ENCODE results near the gene INTS12.
"Not testable (repeated sequence)": the region's sequence is repeated elsewhere in the genome, so short reads cannot be mapped to it uniquely, and the experiment has no call there.

INTS12 gene

GRCh38 chr4:105708181-105709080 lies at the start of gene INTS12, which contains the start of gene GSTCD:
Gene INTS12, minus strand, starts transcription at chr4:105708689. Its CDS starts 8,684 bp downstream, at chr4:105700005.
Gene GSTCD, plus strand, starts transcription at chr4:105708784. Its CDS starts 8,830 bp downstream, at chr4:105717614.
- peak; percentile 63 for FAIRE-seq

- FAIRE-seq: peak; percentile 6
Observed at GRCh38 chr4:105755375-105755774, 46.9 kb upstream of the INTS12 start.

DNA sequence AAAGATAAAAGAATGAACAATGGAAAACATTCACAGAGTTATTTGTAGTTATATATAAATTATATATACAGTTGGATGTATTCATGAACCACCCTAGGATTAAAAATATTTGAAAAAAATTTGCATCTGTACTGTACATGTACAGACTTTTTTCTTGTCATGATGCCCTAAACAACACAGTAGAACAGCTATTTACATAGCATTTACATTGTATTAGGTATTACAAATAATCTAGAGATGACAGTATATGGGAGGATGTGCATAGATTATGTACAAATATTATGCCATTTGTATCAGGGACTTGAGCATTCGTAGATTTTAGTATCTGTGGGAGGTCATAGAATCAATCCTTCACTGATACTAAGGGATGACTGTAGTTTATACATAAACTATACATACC lies 44.9 kb upstream of the INTS12 start:
- FAIRE-seq: peak; percentile 13

DNA sequence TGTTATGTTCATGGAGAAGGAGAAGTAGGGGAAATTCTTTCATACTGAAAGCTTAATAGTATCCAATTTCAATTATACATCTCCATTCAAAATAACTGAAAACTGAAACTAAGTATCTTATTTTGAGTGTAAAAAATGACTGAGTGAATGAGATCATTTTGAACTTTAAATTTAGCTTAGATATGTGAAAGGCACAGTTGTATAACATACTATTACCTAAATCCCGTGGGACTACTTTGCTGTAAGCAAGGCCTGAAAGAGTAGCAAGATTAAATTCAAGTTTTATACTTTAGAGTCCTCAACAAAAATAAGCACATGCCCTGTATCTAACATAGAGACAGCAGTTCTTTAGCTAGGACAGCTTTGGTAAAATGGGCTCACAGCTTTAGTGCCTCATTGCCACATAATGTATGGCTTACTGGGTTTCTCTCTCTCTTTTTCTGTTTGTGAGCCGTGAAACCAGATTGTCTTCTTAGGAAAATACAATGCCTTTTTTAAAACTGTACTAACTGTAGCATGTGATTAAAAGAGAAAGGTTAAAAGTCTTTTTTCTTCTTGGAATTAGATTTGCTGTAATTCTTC lies 43.3 kb upstream of the INTS12 start:
- no peak for FAIRE-seq

GRCh38 chr4:105748222-105748621 lies 39.7 kb upstream of the INTS12 start:
- peak; percentile 87 for FAIRE-seq

DNA sequence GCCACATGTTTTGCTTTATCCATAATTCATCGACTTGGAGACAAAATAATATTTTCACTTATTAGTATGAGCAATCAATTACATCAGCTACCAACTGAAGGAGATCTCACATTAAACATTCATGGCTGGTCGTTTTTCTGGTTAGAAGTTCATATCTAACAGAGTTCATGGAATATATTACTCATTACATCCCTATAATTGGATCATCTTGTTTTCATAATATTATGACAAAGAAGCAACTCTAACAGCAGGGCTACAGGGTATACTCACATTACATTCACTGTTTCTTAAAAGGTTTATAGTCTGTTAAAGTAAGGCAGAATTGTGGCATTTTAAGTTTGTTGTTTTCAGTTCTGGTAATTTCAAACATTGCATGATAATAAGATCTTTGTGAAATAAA lies 33.1 kb upstream of the INTS12 start:
- FAIRE-seq: no peak

- not testable (repeated sequence) for FAIRE-seq
Observed at GRCh38 chr4:105735217-105735616, 26.7 kb upstream of the INTS12 start.

DNA sequence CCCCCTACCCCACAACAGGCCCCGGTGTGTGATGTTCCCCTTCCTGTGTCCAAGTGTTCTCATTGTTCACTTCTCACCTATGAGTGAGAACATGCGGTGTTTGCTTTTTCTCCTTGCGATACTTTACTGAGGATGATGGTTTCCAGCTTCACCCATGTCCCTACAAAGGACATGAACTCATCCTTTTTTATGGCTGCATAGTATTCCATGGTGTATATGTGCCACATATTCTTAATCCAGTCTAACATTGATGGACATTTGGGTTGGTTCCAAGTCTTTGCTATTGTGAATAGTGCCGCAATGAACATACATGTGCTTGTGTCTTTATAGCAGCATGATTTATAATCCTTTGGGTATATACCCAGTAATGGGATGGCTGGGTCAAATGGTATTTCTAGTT lies 21.4 kb upstream of the INTS12 start:
- FAIRE-seq: not testable (repeated sequence)

DNA sequence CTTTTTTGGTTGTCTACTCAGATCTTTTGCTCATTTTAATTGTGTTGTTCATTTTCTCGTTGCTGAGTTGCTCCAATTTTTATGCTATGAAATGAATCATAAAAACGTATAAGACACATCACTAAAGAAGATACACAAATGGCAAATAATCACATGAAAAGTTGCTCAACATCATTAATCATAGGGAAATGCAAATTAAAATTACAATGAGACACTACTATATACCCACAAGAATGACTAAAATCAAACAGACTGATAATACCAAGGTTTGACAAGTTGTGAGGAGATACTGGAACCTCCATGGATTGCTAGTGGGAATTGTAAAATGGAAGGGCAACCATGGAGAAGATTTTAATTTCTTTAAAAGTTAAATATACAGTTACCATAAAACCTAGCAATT lies 17.1 kb upstream of the INTS12 start:
- no peak for FAIRE-seq

DNA sequence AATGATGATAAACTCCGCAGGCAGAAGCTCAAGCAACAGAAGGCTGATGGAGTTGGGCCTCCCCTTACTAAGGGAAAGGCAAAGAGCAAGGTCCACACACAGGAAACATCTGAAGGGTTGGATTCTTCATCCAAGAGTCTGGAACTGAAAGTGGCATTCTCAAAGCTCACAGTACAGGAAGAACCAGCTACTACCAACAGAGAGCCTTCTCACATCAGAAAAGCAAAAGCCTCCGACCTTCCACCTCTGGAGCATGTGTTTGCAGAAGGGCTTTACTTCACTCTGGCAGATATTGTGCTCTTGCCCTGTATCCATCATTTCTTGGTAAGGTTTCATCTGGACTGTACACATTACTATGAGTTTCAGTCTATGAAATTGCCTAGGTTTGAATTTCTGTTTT lies 10.7 kb upstream of the INTS12 start:
- FAIRE-seq: no peak

- FAIRE-seq: peak; percentile 95
Observed at GRCh38 chr4:105715692-105716278, 7.3 kb upstream of the INTS12 start.

DNA sequence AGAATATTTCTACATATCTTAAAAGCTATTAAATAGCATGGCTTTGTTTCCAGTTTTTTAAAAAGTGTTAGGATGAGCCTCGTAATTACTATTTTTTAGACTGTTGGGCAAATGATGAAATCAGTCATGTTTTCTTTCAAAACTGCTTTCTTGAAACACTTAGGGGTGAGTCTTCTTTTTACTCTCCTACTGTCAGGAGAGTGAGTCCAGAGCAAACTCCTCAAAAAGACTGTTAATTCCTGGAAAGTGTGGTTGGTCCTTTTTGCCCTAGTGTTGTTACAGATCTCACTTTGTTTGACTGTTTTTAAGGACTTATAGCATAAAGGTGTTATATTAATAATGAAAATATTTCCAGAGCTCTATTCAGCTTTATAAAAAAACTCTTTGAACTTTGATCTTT lies 6.4 kb upstream of the INTS12 start:
- FAIRE-seq: no peak

GRCh38 chr4:105714071-105714521 lies 5.6 kb upstream of the INTS12 start:
- no peak for FAIRE-seq

GRCh38 chr4:105712766-105713165 lies 4.3 kb upstream of the INTS12 start:
- no peak for FAIRE-seq

DNA sequence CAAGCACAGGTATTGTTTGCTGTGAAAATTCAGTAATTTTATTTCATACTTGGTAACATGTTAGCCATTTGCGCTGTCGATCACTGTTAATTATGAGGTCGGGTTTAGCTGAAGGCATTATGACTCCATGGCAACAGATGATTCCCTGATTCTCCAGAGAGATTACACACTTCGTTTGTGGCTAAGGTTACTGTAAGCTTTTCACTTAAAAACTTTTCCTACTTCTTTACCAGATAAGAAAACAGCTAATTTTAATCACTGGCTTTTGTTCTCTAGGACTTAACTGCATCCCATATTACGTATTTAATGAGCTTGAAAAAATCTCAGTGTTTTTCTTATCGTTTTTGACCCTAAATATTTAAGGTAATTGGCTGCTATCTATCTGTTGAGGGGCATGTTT lies 2.2 kb upstream of the INTS12 start:
- no peak for FAIRE-seq

DNA sequence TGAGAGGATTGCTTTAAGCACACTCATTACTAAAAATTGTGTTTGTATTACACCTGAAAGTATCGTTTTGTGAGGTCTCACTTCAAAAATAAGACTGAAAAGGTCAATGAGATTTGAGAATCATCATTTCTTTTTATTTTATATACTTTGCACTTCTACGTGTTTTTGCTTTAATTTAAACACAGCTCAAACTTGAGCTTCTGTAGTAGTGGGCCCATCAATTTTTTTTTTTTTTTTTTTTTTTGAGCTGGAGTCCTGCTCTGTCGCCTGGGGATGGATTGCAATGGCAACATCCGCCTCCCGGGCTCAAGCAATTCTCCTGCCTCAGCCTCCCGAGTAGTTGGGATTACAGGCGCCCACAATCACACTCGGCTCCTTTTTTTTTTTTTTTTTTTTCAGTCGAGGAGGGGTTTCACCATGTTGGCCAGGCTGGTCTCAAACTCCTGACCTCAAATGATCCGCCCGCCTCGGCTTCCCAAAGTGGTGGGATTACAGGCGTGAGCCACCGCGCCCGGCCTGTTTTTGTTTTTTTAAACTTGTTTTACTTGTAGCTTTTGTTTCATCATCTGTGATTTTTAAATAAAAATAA lies 1.6 kb upstream of the INTS12 start:
- no peak for FAIRE-seq

GRCh38 chr4:105709081-105709450 lies 577 bp upstream of the INTS12 start:
- FAIRE-seq: no peak

GRCh38 chr4:105707782-105708180 lies 708 bp downstream of the INTS12 start:
- FAIRE-seq: no peak

DNA sequence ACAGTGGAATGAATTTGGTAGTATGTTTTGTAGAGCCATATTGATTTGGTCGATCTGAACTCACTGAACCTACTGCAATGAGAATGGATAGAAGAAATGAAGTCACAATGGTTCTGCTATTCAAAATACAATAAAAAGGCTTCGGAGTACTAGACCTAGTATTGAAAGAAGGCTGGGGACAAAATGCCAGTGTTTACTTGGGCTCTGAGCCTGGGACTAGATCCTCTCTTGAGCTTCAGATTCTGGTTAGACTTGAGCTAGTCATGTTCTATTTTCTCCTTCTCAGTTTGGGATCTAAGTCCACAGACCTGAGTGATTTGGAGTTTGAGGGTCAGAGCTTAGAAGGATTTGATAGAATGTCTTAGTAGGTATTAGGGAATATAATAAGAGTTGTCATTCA lies 9.9 kb downstream of the INTS12 start:
- FAIRE-seq: no peak

DNA sequence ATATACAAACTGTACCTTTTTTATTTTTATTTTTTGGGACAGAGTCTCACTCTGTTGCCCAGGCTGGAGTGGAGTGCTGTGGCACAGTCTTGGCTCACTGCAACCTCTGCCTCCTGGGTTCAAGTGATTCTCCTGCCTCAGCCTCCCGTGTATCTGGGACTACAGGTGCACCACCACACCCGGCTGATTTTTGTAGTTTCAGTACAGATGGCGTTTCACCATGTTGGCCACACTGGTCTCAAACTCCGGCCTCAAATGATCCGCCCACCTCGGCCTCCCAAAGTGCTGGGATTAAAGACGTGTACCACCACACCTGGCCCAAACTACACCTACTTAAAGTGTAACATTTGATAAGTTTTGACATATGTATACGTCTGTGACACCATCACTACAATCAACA lies 12.7 kb downstream of the INTS12 start:
- FAIRE-seq: not testable (repeated sequence)

DNA sequence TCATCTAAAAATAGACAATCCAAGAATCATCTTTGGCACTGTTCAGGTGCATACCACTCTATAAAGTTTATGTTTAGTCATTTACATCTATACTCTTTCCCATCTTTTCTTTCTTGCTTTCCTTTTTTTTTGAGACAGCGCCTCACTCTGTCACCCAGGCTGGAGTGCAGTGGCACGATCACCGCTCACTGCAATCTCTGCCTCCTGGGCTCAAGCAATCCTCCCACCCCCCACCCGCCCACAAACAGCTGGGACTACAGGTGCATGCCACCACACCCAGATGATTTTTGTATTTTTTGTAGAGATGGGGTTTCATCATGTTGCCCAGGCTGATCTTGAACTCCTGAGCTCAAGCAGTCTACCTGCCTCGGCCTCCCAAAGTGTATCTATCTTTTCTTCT lies 13.7 kb downstream of the INTS12 start:
- not testable (repeated sequence) for FAIRE-seq

DNA sequence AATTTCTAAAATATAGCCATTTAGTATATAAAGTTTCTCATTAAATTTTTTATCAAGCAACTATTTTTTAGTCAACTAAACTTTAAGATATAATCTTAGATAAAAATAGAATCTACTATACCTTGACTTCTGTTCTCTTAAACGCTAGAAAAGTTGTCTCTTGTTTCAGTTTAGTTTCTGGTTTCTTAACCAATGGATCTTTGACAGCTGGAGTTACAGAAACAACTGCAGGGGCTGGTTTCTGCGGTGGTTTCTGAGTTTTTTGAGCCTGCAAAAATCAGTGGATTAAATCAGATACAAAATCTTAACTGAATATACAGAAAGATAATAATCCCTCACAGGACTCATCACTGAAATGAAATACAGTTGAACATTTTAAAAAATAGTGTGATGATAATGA lies 21.9 kb downstream of the INTS12 start:
- peak; percentile 28 for FAIRE-seq

DNA sequence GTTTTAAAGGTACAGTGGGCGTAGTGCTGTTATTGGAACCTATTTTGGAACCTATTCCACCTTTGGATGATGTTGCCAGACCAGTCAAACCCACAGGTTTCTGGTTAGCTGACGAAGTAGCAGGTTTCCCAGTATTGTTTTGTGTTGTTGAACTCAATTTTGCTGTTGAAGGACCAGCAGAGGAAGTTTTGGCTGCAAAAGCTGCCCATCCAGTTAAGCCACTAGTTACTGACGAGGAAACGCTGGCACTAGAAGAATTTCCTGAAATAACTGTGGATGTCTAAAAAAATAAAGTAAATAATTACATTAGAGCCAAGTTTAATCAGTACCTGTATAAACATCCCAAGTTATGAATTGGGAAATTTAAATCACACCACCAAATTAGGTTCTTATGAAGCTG lies 25.5 kb downstream of the INTS12 start:
- FAIRE-seq: no peak

- no peak for FAIRE-seq
Observed at GRCh38 chr4:105679186-105679585, 29.3 kb downstream of the INTS12 start.
